Measurements from ENCODE around the gene LOXHD1.

DNA sequence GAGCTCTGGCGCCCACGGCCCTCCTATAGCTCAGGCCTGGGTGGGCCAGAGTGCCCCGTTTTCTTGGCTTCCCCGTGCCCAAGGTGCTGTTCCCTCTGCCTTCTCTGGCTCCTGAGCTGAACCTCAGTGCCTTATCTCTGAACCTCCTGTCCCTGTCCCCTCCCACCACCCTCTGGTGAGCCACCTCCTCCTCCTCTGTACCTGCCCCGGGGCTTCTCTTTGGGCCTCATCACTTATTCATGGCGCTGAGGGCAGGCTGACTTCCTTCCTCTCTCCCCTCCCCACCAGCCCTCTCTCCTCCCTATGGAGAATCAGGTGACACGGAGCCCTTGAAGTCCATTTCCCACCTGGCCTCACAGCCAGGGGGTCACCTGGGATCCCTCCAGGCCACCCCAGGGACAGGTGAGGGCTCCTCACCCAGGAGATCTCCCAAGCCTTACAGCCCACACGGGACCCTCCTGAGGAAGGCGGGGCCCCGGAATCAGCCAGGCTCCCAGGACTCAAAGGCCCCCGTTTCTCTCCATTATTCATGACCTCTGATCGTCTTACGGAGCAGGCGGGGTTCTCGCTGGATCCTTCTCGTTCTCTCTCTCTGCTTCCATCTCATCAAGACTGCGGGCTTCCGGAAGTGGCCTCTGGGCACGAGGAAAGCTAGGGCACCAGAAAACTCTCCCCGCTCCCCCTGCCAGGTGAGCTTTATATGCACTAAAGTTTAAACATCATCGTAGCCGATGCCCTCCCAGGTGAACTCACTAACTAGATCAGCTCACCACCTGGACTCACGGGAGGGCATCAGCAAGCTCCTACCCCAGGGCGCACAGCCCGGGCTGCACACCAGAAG, at the start of gene LOXHD1:
- TF ChIP-seq POLR2A (IDR thresholded peaks at IDR 0.05): no peak
- TF ChIP-seq, protein P1, sequence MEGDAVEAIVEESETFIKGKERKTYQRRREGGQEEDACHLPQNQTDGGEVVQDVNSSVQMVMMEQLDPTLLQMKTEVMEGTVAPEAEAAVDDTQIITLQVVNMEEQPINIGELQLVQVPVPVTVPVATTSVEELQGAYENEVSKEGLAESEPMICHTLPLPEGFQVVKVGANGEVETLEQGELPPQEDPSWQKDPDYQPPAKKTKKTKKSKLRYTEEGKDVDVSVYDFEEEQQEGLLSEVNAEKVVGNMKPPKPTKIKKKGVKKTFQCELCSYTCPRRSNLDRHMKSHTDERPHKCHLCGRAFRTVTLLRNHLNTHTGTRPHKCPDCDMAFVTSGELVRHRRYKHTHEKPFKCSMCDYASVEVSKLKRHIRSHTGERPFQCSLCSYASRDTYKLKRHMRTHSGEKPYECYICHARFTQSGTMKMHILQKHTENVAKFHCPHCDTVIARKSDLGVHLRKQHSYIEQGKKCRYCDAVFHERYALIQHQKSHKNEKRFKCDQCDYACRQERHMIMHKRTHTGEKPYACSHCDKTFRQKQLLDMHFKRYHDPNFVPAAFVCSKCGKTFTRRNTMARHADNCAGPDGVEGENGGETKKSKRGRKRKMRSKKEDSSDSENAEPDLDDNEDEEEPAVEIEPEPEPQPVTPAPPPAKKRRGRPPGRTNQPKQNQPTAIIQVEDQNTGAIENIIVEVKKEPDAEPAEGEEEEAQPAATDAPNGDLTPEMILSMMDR (IDR thresholded peaks at IDR 0.05): no peak
